DMS 273 treated with DMSO at 0.1 percent for 48 hours (cell line): Measurements from ENCODE around the gene SHISA9.

Experiments used
- DNase-seq: peaks from one replicate; lab custom pipeline; 2025; lab: John Stamatoyannopoulos, UW

Gene SHISA9

DNA sequence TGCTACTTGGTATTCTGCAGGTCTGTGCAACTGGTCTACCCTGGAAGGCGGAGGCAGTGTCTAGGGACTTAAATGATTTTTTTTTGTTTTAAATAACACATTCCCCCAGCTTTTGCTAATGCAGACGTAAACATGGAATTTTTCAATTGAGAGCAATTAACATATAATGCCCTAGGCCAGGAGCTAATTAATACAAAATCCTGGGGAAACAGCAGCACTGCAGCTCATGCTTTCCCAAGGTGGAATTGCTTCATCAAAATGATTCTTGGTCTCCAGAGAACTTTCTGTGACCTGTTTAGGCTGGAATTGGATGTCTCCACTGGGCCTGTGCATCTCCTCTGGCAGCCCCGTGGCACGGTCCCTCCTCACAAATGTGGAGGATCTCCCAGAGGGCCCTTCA, 50.6 kb downstream of the SHISA9 start:
- DNase-seq = no peak

- DNase-seq = no peak
These were observed 57.0 kb downstream of the SHISA9 start for GRCh38 chr16:12958366-12958765.

GRCh38 chr16:12959072-12959471, 57.7 kb downstream of the SHISA9 start:
- no peak for DNase-seq

DNA sequence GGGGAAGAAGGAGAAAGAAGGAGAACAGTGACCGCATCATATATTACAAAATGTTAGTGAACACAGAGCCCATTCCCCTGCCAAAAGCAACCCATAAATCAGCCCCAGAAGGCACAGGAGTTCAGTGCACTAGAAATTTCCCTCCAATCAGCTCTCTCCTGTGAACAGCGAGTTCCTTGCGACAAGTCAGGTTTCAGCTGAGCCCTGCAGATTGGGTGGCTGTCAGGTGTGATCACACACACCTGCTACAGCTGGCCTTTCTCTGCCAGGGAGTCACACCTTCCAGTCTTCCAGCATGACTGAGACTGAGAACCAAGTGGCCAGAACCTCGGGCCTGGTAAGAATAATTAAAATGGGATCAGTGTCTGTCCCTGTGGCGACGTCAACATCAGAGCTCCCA, 60.2 kb downstream of the SHISA9 start:
- DNase-seq = no peak

GRCh38 chr16:12964461-12964860, 63.1 kb downstream of the SHISA9 start:
- no peak for DNase-seq

- DNase-seq = no peak
These were observed 63.9 kb downstream of the SHISA9 start for GRCh38 chr16:12965274-12965804.

GRCh38 chr16:12971241-12971640, 69.8 kb downstream of the SHISA9 start:
- DNase-seq = peak; percentile 91

DNA sequence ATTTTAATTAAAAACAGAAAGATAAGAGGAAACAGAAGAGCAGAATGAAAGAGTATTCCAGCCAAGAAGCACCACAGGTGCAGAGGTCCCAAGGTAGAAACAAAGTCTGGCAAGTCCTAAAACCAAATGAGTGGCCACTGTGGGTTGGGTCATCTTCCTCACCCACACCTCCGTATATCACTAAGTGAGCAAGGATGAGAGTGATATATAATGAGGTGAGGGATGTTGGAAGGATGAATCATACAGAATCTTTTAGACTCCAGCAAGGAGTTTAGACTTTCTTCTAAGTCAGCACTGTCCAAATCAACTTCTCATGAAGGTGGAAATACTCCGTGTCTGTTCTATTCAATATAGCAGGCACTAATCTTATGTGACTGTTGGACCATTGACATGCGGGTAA, 70.8 kb downstream of the SHISA9 start:
- no peak for DNase-seq

GRCh38 chr16:12975766-12976165, 74.4 kb downstream of the SHISA9 start:
- DNase-seq = no peak

DNA sequence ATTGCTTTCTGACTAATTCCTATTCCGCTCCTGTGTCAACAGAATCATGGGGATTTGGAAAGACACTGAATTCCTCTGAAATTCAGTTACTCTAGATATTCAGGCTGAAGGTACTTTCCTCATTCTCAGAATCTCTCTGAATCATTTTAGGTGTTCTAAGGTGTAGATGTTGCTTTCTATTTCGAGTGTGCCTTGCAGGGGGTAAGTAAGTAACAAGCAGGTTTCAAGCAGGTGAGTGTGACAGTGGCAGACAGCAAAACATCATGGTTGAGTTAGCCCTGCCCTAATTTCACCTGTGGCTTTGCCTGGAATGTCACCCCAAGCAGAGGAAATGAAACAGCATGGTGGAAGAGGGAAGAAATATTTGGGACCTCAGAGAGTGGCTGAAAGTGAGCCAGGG, 75.1 kb downstream of the SHISA9 start:
- DNase-seq = no peak

DNA sequence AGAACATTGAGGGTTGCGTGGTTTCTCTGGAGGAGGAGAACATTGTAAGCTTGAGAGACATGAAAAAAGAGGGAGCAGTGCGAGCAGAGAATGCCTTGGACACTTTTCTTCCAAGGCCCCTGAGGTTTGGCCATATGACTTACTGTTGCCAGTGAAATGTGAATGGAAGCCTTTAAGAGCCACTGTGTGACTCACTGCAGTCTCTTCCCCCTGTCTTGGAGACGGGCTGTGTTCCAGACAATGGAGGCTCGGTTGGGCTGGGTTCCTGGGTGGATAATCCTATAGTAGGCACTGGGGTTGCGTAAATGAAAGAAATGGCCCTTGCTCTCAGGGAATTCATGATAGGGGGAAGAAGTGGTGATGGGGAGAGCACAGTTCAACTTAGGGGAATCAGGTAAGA, 75.5 kb downstream of the SHISA9 start:
- no peak for DNase-seq

- no peak for DNase-seq
These were observed 84.1 kb downstream of the SHISA9 start for GRCh38 chr16:12985516-12985915.

- DNase-seq = no peak
These were observed 86.7 kb downstream of the SHISA9 start for GRCh38 chr16:12988071-12988470.

- DNase-seq = no peak
These were observed 90.7 kb downstream of the SHISA9 start for GRCh38 chr16:12992066-12992465.

DNA sequence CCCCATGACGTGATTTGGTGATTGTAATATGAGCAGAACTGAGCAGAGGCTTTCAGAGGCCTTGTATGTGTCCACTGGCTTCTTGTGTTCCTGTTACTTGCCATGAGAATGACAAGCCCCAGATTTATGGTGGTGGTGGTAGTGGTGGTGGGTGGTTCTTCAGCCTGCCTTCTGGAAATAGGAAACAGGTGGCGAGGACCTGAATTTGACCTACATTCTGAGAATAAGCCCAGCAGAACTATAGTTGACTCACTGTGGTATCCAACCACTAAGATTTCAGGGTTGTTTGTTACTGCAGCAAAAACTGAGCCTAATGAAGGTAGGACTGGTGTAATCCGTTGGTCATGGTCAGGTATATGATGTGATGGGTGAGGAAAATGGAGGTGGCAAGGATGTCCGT, 93.0 kb downstream of the SHISA9 start:
- DNase-seq = no peak

- DNase-seq = no peak
These were observed 94.4 kb downstream of the SHISA9 start for GRCh38 chr16:12995721-12996372.

- DNase-seq = no peak
These were observed 97.1 kb downstream of the SHISA9 start for GRCh38 chr16:12998361-12999085.

DNA sequence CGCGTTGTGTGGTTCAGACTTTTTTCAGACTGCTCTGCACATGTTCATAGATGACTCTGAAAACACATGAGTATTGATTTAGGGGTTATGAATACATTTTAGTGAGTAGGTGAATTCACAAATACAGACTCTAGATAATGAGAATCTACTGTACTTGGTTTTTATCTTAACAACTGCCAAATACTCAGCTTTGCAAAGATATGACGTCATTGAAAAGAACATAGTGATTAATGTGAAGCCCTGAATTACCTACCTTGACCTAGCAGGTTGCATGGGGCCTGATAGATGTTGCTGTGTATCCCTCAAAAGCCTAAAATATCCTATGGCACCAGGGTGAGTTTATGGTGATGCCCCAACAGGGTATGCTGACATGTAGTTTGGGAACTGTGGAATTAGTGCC, 98.0 kb downstream of the SHISA9 start:
- DNase-seq = no peak

GRCh38 chr16:13005721-13006247, 104.4 kb downstream of the SHISA9 start:
- DNase-seq = no peak

GRCh38 chr16:13012601-13013000, 111.2 kb downstream of the SHISA9 start:
- no peak for DNase-seq

GRCh38 chr16:13013043-13013442, 111.6 kb downstream of the SHISA9 start:
- DNase-seq = no peak

GRCh38 chr16:13014476-13014875, 113.1 kb downstream of the SHISA9 start:
- no peak for DNase-seq

DNA sequence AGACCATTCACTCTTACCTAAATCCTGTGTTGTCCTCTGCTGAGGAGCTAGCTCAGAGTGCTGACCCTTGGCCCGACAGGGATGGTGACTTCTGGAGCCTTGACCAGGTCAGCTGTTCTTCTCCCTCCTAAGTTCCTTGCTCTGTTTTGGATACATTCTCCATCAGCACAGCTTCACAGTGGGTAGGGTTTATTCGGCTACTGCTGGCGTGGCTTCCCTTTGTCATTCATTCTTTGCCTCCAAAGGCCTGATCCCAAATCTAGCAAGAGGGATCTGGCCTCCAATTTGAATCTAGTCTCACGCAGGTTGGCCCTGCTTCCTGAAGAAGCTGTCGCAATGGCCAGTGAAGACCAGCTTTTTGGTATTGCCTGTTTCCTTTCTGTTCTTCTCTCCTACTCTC, 116.6 kb downstream of the SHISA9 start:
- no peak for DNase-seq
